GM10847 (cell line): Measurements from ENCODE around the gene NUDT16.

Source experiments
- POLR2A ChIP-seq: IDR thresholded peaks from 2 replicates; pipeline ENCODE4 v1.6.1; 2011; ENCODE audit not compliant: insufficient read length; ENCODE audit errors: extremely low read depth

The NUDT16 gene

GRCh38 chr3:131405411-131405810, 23.8 kb downstream of the NUDT16 start:
- TF ChIP-seq POLR2A = no peak

GRCh38 chr3:131406274-131406673, 24.7 kb downstream of the NUDT16 start:
- no peak for TF ChIP-seq POLR2A

GRCh38 chr3:131417751-131418150, 36.2 kb downstream of the NUDT16 start:
- no peak for TF ChIP-seq POLR2A

- TF ChIP-seq POLR2A = no peak
These were observed 39.7 kb downstream of the NUDT16 start for GRCh38 chr3:131421301-131421700.

GRCh38 chr3:131421957-131422498, 40.5 kb downstream of the NUDT16 start:
- no peak for TF ChIP-seq POLR2A

- TF ChIP-seq POLR2A = no peak
These were observed 45.7 kb downstream of the NUDT16 start for GRCh38 chr3:131427226-131427625.

GRCh38 chr3:131431754-131432153, 50.2 kb downstream of the NUDT16 start:
- no peak for TF ChIP-seq POLR2A

GRCh38 chr3:131432441-131432840, 50.9 kb downstream of the NUDT16 start:
- TF ChIP-seq POLR2A = no peak

GRCh38 chr3:131435000-131435399, 53.4 kb downstream of the NUDT16 start:
- TF ChIP-seq POLR2A = no peak
